RWPE1 (cell line): ENCODE data around the gene ANKRD13D.

ENCODE experiments used
- CTCF ChIA-PET: fragments of 350-600 bp; sonication (Branson Sonifier 250); formaldehyde crosslinking; extraction: SDS; loops from one replicate; lab custom pipeline; 2021; lab: Yijun Ruan, JAX
- POLR2A ChIA-PET: fragments of 400-600 bp; formaldehyde crosslinking; extraction: SDS; loops from one replicate; lab custom pipeline; 2020; ENCODE audit warnings: antibody characterized with exemption; ENCODE audit not compliant: low non-redundant PET; lab: Yijun Ruan, JAX
- DNase-seq: peaks from one replicate; pipeline ENCODE4 v3.0.0; 2012; ENCODE audit warnings: low spot score
- H3K27ac ChIP-seq: fragments of 450-650 bp; 2 replicates; pipeline ENCODE4 v1.5.1; 2017
- TF ChIP-seq, protein P1 (sequence below): fragments of 450-650 bp; conservative IDR thresholded peaks from 2 replicates; pipeline ENCODE4 v1.5.1; 2017; ENCODE audit warnings: low read depth, mild to moderate bottlenecking

The ANKRD13D gene

DNA sequence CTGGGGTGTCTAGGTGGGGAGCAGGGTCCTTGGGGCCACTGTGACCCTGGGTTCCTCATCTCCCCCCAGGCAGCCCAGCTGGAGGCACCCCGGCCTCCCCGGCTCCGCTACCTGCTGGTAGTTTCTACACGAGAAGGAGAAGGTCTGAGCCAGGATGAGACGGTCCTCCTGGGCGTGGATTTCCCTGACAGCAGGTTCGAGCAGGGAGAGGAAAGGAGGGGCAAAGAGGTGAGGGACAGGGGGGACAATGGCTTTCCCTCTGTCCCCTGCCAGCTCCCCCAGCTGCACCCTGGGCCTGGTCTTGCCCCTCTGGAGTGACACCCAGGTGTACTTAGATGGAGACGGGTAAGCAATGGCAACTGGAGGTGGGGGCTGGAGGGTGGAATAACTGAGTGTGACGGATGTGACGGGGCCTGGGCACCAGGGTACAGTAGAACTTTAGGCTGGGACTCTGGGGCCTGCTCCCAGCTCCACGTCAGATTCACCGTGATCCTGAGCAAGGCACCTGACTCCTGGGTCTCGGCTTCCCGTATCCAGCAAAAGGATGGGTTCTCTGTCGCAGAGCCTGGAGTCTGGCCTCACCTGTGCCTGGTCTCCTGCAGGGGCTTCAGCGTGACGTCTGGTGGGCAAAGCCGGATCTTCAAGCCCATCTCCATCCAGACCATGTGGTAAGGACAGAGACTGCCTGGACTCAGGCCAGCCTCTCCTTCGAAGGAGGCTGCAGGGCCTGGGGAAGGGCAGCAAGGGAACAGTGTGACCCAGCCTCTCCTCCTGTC lies 17.9 kb downstream of the ANKRD13D start:
- ChIA-PET CTCF (no interaction called here), POLR2A (no interaction called here)
- H3K27ac ChIP-seq, result peak overlapping the region; percentile 99
- no peak for DNase-seq
- TF ChIP-seq, protein P1, sequence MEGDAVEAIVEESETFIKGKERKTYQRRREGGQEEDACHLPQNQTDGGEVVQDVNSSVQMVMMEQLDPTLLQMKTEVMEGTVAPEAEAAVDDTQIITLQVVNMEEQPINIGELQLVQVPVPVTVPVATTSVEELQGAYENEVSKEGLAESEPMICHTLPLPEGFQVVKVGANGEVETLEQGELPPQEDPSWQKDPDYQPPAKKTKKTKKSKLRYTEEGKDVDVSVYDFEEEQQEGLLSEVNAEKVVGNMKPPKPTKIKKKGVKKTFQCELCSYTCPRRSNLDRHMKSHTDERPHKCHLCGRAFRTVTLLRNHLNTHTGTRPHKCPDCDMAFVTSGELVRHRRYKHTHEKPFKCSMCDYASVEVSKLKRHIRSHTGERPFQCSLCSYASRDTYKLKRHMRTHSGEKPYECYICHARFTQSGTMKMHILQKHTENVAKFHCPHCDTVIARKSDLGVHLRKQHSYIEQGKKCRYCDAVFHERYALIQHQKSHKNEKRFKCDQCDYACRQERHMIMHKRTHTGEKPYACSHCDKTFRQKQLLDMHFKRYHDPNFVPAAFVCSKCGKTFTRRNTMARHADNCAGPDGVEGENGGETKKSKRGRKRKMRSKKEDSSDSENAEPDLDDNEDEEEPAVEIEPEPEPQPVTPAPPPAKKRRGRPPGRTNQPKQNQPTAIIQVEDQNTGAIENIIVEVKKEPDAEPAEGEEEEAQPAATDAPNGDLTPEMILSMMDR, result no peak

DNA sequence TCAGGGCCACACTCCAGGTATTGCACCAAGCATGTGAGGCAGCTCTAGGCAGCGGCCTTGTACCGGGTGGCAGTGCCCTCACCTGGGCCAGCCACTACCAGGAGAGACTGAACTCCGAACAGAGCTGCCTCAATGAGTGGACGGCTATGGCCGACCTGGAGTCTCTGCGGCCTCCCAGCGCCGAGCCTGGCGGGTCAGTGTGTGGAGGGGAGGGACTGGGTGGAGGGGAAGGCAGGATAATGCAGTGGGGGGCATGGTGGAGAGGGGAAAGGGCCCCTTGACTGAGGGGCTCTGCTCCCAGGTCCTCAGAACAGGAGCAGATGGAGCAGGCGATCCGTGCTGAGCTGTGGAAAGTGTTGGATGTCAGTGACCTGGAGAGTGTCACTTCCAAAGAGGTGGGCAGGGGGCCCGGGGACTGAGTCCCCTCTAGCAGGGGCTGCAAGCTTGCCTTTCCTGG lies 18.5 kb downstream of the ANKRD13D start:
- no peak for DNase-seq
- TF ChIP-seq, protein P1, result no peak
- peak overlapping the region; percentile 99 for H3K27ac ChIP-seq
- ChIA-PET CTCF (no interaction called here), POLR2A (no interaction called here)

GRCh38 chr11:67308031-67308866 lies 19.1 kb downstream of the ANKRD13D start:
- TF ChIP-seq, protein P1, result no peak
- H3K27ac ChIP-seq, result peak overlapping the region; percentile 99
- no peak for DNase-seq
- ChIA-PET POLR2A (interaction anchor here (0.7 kb wide), 1 partner anchor 17 kb away, joined by 9 read pairs; no protein-coding TSS in a partner anchor), CTCF (interaction anchor here (0.7 to 1.1 kb wide), 2 partner anchors 9 kb away, joined by 3 to 6 read pairs; no protein-coding TSS in a partner anchor)

- POLR2A ChIA-PET, result no interaction called here
- CTCF ChIA-PET, result interaction anchor here (0.9 to 1.2 kb wide), 3 partner anchors 8 to 47 kb away, joined by 3 read pairs; no protein-coding TSS in a partner anchor
- H3K27ac ChIP-seq, result peak overlapping the region; percentile 99
- DNase-seq, result no peak
- TF ChIP-seq, protein P1, result no peak
Observed at GRCh38 chr11:67309166-67309565, 20.1 kb downstream of the ANKRD13D start.

DNA sequence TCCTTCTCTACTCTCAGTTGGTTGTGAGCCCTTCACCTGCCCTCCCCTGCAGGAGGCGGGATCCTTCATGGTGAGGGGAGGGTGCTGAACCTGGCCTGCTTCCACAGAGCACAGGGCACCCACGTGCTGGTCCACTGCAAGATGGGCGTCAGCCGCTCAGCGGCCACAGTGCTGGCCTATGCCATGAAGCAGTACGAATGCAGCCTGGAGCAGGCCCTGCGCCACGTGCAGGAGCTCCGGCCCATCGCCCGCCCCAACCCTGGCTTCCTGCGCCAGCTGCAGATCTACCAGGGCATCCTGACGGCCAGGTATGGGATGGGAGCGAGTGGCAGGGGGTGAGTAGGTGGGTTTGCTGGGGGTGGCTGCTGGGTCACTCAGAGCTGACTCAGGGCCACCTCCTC lies 20.6 kb downstream of the ANKRD13D start:
- TF ChIP-seq, protein P1, result no peak
- CTCF ChIA-PET, result interaction anchor here (0.5 to 1.2 kb wide), 3 partner anchors 36 to 79 kb away, joined by 3 read pairs; no protein-coding TSS in a partner anchor
- DNase-seq, result no peak
- POLR2A ChIA-PET, result interaction anchor here (0.5 kb wide), 1 partner anchor 74 kb away, joined by 3 read pairs; no protein-coding TSS in a partner anchor
- H3K27ac ChIP-seq, result peak overlapping the region; percentile 99
